Ovary (tissue), 9 donors: ENCODE results near the gene LRP1B. TPM values are rescaled to one million over a fixed set of nuclear protein-coding genes. Genes with fewer than 3 reads are reported as not detected.

Source experiments
- DNase-seq, 5 donors: peaks; one replicate each; pipeline ENCODE4 v3.0.0-alpha.2; 2019 to 2020
- H3K27ac ChIP-seq, 2 donors: fragments of 200-600 bp; one replicate each; pipeline versions ENCODE4 v1.5.1 to v1.8.0; 2019 to 2022
- H3K27me3 ChIP-seq: fragments of 200-600 bp; one replicate; pipeline ENCODE4 v1.8.0; 2022
- H3K36me3 ChIP-seq: fragments of 200-600 bp; sonication (generic); one replicate; pipeline ENCODE4 v1.5.1; 2019
- H3K4me1 ChIP-seq: one replicate; pipeline ENCODE4 v1.8.1; 2013; ENCODE audit warnings: mild to moderate bottlenecking, moderate library complexity; ENCODE audit not compliant: insufficient read depth
- H3K4me3 ChIP-seq: fragments of 200-600 bp; sonication (generic); one replicate; pipeline ENCODE4 v1.5.1; 2017
- H3K9me3 ChIP-seq, 2 donors: fragments of 200-600 bp in 1 of 2; sonication (generic) in 1 of 2; one replicate each; pipeline versions ENCODE4 v1.5.1 to v1.8.1; 2013 to 2019; ENCODE audit warnings: mild to moderate bottlenecking in 1 of 2, moderate library complexity in 1 of 2
- EP300 ChIP-seq: sonication (generic); formaldehyde crosslinking; IDR thresholded peaks from one replicate; pipeline ENCODE4 v1.6.1; 2017; ENCODE audit warnings: antibody characterized with exemption
- POLR2A ChIP-seq: fragments of 450-650 bp; IDR thresholded peaks from one replicate; pipeline ENCODE4 v1.6.1; 2017; ENCODE audit warnings: antibody characterized with exemption, mild to moderate bottlenecking, moderate library complexity
- WGBS, 3 donors: extraction: QIAGEN DNeasy Blood & Tissue Kit in 1 of 3; methylation state at CpG; one replicate each; pipeline versions ENCODE4 v1.1.5 to v1.1.7; 2013 to 2017; 5-methylcytosine and 5-hydroxymethylcytosine counted together
- intact Hi-C, 4 donors: fragments of 100-400 bp; cut with DNase I; formaldehyde crosslinking; loops; one replicate each; pipeline versions ENCODE4 v1.11.0 to v1.15.1; 2022 to 2023
- polyA plus RNA-seq, 2 donors: library from polyadenylated mRNA; stranded (reverse); fragments of 200-250 nt in 1 of 2; fragments of 350-450 nt in 1 of 2; fragmentation: Illumina TruSeq in 1 of 2; extraction: RNeasy Lipid Tissue Mini Kit (QIAGEN cat#74804) in 1 of 2; gene quantifications; one replicate each; pipeline ENCODE4 v1.2.3, GENCODE V29; 2013 to 2014
- total RNA-seq, 7 donors: library from RNA; depleted of rRNA in 2 of 7; stranded (reverse); fragments of >200 nt in 2 of 7; fragmentation: NEBNext Ultra II Directional in 3 of 7; extraction: Animal tissue kit (Norgen Biotek cat#: 25700) in 3 of 7; gene quantifications; one replicate each; pipeline versions ENCODE4 v1.1.0 to v1.2.4, GENCODE V29; 2016 to 2023
- TF ChIP-seq, protein P1 (sequence below), 3 donors: fragments of 450-650 bp in 2 of 3; fragments of 200-600 bp in 1 of 3; IDR thresholded peaks; one replicate each; pipeline versions ENCODE4 v1.5.1 to v1.8.0; 2016 to 2022; ENCODE audit warnings: antibody characterized with exemption in 3 of 3, mild to moderate bottlenecking in 1 of 3
- donor health status: DM: no; HTN: no; CAD: no; lungs with moderate emphysema.
- donor health status: DM: no; HTN: no; CAD: no.
- donor health status: Bipolar disorder and iron deficiency.
- donor health status: DM: yes; HTN: yes; CAD: no.
- donor health status: DM: no; HTN: no; CAD: no.
- donor health status: DM: yes; HTN: yes; CAD: no.

The LRP1B gene
- total and polyA plus RNA-seq, 9 donors: 0.08 to 2.6 (median 0.37) TPM

DNA sequence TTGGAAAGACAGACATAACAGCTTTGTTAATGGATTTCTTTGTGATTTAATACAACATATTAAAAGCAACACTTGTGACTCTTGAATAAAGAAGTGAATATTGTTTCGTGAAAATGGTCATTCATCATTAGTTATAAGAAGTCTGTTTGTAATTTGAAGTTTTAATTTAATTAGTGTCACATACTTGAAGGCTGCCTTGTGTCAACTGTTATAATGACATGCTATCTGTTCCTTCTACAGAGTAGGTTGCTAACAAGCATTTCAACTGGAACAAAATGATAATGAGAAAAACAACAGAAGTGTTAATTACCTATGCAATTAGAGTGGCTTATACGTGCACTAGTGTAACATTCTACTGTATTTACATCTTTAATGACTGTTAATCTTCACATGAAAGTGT is 624.7 kb downstream of the LRP1B start:
- intact Hi-C loops: no loop called here
- Histone ChIP-seq H3K9me3 (no peaks in the 10 kb centered on the region), H3K27ac (no peak overlapping the region), H3K27me3 (no peaks in the 10 kb centered on the region), H3K36me3 (no peaks in the 10 kb centered on the region), H3K4me1 (no peaks in the 10 kb centered on the region), H3K4me3 (no peak overlapping the region)
- WGBS, 3 donors: 55 to 74% (median 69%) methylated on average over 2 of the region's 2 CpGs
- no peak for TF ChIP-seq EP300
- TF ChIP-seq, protein P1, sequence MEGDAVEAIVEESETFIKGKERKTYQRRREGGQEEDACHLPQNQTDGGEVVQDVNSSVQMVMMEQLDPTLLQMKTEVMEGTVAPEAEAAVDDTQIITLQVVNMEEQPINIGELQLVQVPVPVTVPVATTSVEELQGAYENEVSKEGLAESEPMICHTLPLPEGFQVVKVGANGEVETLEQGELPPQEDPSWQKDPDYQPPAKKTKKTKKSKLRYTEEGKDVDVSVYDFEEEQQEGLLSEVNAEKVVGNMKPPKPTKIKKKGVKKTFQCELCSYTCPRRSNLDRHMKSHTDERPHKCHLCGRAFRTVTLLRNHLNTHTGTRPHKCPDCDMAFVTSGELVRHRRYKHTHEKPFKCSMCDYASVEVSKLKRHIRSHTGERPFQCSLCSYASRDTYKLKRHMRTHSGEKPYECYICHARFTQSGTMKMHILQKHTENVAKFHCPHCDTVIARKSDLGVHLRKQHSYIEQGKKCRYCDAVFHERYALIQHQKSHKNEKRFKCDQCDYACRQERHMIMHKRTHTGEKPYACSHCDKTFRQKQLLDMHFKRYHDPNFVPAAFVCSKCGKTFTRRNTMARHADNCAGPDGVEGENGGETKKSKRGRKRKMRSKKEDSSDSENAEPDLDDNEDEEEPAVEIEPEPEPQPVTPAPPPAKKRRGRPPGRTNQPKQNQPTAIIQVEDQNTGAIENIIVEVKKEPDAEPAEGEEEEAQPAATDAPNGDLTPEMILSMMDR (IDR thresholded peaks at IDR 0.05): no peak
- TF ChIP-seq POLR2A: no peak
- no peak for DNase-seq

DNA sequence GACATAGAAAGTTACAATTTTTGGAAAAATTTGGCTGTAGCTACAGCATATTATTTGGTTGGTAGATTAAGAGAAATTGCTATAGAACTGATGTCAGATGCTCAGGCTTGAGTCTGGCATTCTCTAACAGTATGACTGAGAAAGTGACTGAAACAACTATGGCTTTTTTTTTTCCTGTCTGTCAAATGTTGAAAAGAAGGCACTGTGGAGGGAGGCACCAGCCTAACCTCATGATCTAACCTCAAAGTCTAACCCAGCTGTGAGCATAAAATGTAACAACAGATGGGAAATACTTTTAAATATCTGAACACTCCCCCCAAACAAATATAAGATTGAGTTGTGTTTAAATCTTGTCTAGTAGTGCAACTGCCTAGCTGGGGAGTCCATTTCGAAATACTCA is 629.1 kb downstream of the LRP1B start:
- H3K4me1 ChIP-seq: no peaks in the 10 kb centered on the region
- WGBS, 3 donors: 85 to 96% (median 86%) methylated on average over 1 of the region's 1 CpG
- intact Hi-C loops: no loop called here

DNA sequence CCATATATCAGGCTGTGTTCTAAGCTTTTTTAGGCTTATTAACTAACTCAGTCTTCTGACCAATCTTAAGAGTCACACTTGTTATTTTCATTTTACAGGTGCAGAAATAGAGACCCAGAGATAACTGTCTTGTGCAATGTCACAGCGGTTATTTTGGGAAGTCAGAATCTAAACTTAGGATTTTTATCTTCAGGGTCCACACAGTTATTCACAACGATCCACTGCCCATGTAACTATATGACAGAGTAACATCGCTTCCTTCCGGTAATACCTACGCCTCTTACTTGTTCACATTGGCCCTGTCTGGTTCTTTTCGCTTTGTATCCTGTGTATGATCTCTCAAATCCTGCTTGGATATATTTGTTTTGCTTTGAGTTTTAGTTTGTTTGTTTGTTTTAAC is 631.7 kb downstream of the LRP1B start:
- TF ChIP-seq POLR2A (no peak), EP300 (no peak)
- TF ChIP-seq, protein P1 (IDR thresholded peaks at IDR 0.05): no peak
- H3K9me3 ChIP-seq: no peaks in the 10 kb centered on the region
- 91 to 94% (median 92%) methylated on average over 6 of the region's 6 CpGs for WGBS, 3 donors
- intact Hi-C loops: no loop called here
- H3K27ac ChIP-seq: no peak overlapping the region
- no peak for DNase-seq
- no peaks in the 10 kb centered on the region for H3K36me3 ChIP-seq
- no peaks in the 10 kb centered on the region for H3K27me3 ChIP-seq
- H3K4me1 ChIP-seq: no peaks in the 10 kb centered on the region
- no peak overlapping the region for H3K4me3 ChIP-seq

More for the DNA sequence above, 629.1 kb downstream of the LRP1B start:
- Histone ChIP-seq H3K27ac (no peak overlapping the region), H3K27me3 (no peaks in the 10 kb centered on the region), H3K9me3 (no peaks in the 10 kb centered on the region), H3K4me3 (no peak overlapping the region), H3K36me3 (no peaks in the 10 kb centered on the region)
- DNase-seq: no peak
- TF ChIP-seq, protein P1 (IDR thresholded peaks at IDR 0.05): no peak
- TF ChIP-seq POLR2A (no peak), EP300 (no peak)

DNA sequence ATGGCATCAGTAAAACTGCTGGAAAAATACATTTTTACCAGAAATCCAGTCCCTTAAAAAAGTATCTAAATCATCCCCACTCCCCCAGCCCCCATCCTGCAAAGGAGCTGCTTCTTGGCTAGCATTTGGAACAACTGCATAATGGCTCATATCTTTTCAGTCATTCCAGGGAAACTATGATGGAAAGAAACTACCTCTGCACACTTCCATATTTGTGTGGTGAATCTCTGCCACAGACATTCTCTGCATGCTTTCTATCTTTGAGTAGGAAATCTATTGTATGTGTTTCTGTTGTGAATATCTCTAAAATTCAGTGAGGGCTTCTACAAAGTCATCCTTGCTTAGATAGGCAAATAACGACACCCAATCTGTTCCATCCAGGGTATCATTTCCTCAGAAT is 632.3 kb downstream of the LRP1B start:
- intact Hi-C loops: no loop called here
- WGBS, 3 donors: 61 to 71% (median 70%) methylated on average over 1 of the region's 1 CpG

More for the DNA sequence above, 632.3 kb downstream of the LRP1B start:
- H3K9me3 ChIP-seq: no peaks in the 10 kb centered on the region
- no peak overlapping the region for H3K4me3 ChIP-seq
- TF ChIP-seq, protein P1 (IDR thresholded peaks at IDR 0.05): no peak
- no peak for TF ChIP-seq POLR2A
- H3K27me3 ChIP-seq: no peaks in the 10 kb centered on the region
- DNase-seq: no peak
- H3K27ac ChIP-seq: no peak overlapping the region
- H3K36me3 ChIP-seq: no peaks in the 10 kb centered on the region
- H3K4me1 ChIP-seq: no peaks in the 10 kb centered on the region
